ENCODE data around the gene UCP3. TPM values are rescaled to one million over a fixed set of nuclear protein-coding genes. Genes with fewer than 3 reads are reported as not detected.

The UCP3 gene
- total and polyA plus RNA-seq, 11 donors: 0.50 to 8.3 (median 1.7) TPM

GRCh38 chr11:73995247-73995646 is 13.6 kb downstream of the UCP3 start:
- no peaks in the 10 kb centered on the region for H3K36me3 ChIP-seq
- H3K27ac ChIP-seq: peak overlapping the region in 1 of 12 donors; percentile 79
- no peak overlapping the region for H3K4me3 ChIP-seq
- no peaks in the 10 kb centered on the region for H3K27me3 ChIP-seq
- ATAC-seq: peak in 2 of 4 donors; percentile 14 to 74
- DNase-seq: no peak
- H3K9me3 ChIP-seq: no peaks in the 10 kb centered on the region
- 69 to 77% (median 71%) methylated on average over 2 of the region's 2 CpGs for WGBS, 4 donors
- no peak for TF ChIP-seq CTCF (IDR thresholded peaks at IDR 0.05)
- no peak for TF ChIP-seq POLR2A (IDR thresholded peaks at IDR 0.05)
- intact Hi-C loops (cut with DNase I): no loop called here
- peaks cover 0 to 16% (median 0%) of the 10 kb centered on the region in 12 donors for H3K4me1 ChIP-seq

- ATAC-seq (no peak), DNase-seq (no peak)
- Histone ChIP-seq H3K4me1 (peaks cover 0 to 16% (median 0%) of the 10 kb centered on the region in 12 donors), H3K27me3 (no peaks in the 10 kb centered on the region), H3K9me3 (no peaks in the 10 kb centered on the region), H3K4me3 (no peak overlapping the region), H3K27ac (no peak overlapping the region), H3K36me3 (no peaks in the 10 kb centered on the region)
- WGBS, 4 donors: 85 to 93% (median 91%) methylated on average over 6 of the region's 6 CpGs
- TF ChIP-seq POLR2A (IDR thresholded peaks at IDR 0.05) (no peak), CTCF (IDR thresholded peaks at IDR 0.05) (no peak)
- intact Hi-C loops (cut with DNase I): no loop called here
These were observed 17.3 kb downstream of the UCP3 start for GRCh38 chr11:73991471-73992006.

GRCh38 chr11:73990730-73991129 is 18.2 kb downstream of the UCP3 start:
- TF ChIP-seq POLR2A (IDR thresholded peaks at IDR 0.05) (no peak), CTCF (IDR thresholded peaks at IDR 0.05) (no peak)
- 77 to 91% (median 83%) methylated on average over 2 of the region's 2 CpGs for WGBS, 4 donors
- H3K4me3 ChIP-seq: no peak overlapping the region
- intact Hi-C loops (cut with DNase I): no loop called here
- no peaks in the 10 kb centered on the region for H3K36me3 ChIP-seq
- ATAC-seq (no peak), DNase-seq (no peak)
- H3K4me1 ChIP-seq: peaks cover 0 to 11% (median 0%) of the 10 kb centered on the region in 12 donors
- no peaks in the 10 kb centered on the region for H3K27me3 ChIP-seq
- H3K9me3 ChIP-seq: no peaks in the 10 kb centered on the region
- H3K27ac ChIP-seq: no peak overlapping the region

GRCh38 chr11:73989156-73989555 is 19.7 kb downstream of the UCP3 start:
- Histone ChIP-seq H3K4me1 (peaks cover 0 to 5% (median 1%) of the 10 kb centered on the region in 12 donors), H3K4me3 (no peak overlapping the region), H3K9me3 (no peaks in the 10 kb centered on the region), H3K27me3 (no peaks in the 10 kb centered on the region), H3K36me3 (no peaks in the 10 kb centered on the region), H3K27ac (no peak overlapping the region)
- 94 to 96% (median 95%) methylated on average over 6 of the region's 6 CpGs for WGBS, 4 donors
- intact Hi-C loops (cut with DNase I): loop anchor here in 1 of 10 donors (10.0 kb wide), 1 partner anchor 186 kb away; the partner anchor contains the start of genes C2CD3 and PPME1
- TF ChIP-seq CTCF (IDR thresholded peaks at IDR 0.05) (no peak), POLR2A (IDR thresholded peaks at IDR 0.05) (no peak)
- ATAC-seq (no peak), DNase-seq (no peak)
